ENCODE measurements around the gene TMEM132C. TPM values are rescaled to one million over a fixed set of nuclear protein-coding genes. Genes with fewer than 3 reads are reported as not detected.

The TMEM132C gene
- total and polyA plus RNA-seq, 2 of the 4 experiments (the other 2 are of a cell fraction) = not detected

DNA sequence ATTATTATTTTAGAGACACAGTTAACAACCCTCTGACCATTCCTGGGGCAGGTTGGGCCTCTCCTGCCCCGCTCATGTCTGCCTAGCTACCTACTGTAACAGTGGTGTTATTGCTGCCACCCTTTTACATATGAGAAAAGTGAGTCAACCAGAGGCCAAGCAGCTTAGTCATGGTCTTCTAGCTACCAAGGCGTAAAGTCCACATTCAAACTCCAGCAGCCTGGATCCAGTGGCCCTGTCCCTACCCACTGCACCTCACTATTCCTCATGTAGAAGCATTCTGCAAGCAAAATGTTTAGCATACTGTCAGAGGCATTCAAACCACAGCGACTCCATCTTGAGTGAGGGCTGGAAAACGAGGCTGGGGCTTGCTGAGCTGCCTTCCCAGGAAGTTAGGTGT, 461.0 kb downstream of the TMEM132C start:
- Histone ChIP-seq H3K4me3 (ENCODE audit: insufficient read depth, low read depth, low read length) (no peak overlapping the region), H2BK15ac (ENCODE audit: low read depth, low read length) (no peak overlapping the region), H3K9me1 (ENCODE audit: insufficient read depth, low read length) (no peaks in the 10 kb centered on the region), H3K79me1 (ENCODE audit: low read depth in 1 of 2, low read length in 2 of 2) (no peaks in the 10 kb centered on the region), H3K4me1 (ENCODE audit: control insufficient read depth, insufficient read depth, low read length) (no peaks in the 10 kb centered on the region), H3K4me2 (ENCODE audit: low read depth, low read length) (no peak overlapping the region), H4K91ac (ENCODE audit: insufficient read depth, low read depth, low read length) (no peak overlapping the region), H3K36me3 (ENCODE audit: control insufficient read depth, insufficient read depth, low read length) (no peaks in the 10 kb centered on the region), H2BK120ac (ENCODE audit: low read depth, low read length) (no peak overlapping the region), H3K18ac (ENCODE audit: low read depth, low read length) (no peak overlapping the region), H4K5ac (ENCODE audit: low read depth, low read length) (no peak overlapping the region), H3K9me3 (ENCODE audit: control insufficient read depth, insufficient read depth, low read length) (peaks cover 31% of the 10 kb centered on the region), H4K20me1 (ENCODE audit: insufficient read depth, low read length) (no peaks in the 10 kb centered on the region), H3K27me3 (ENCODE audit: control insufficient read depth, insufficient read depth, low read length) (no peaks in the 10 kb centered on the region), H2AFZ (replicated peaks; ENCODE audit: low read length, poor library complexity) (no peak overlapping the region), H3K56ac (ENCODE audit: extremely low read depth, insufficient read depth, low read length) (no peak overlapping the region), H3K14ac (replicated peaks; ENCODE audit: low read depth, low read length) (no peak overlapping the region), H3K9ac (ENCODE audit: low read depth, low read length) (no peak overlapping the region), H4K8ac (ENCODE audit: low read depth in 2 of 2, low read length in 2 of 2) (no peak overlapping the region), H3K27ac (ENCODE audit: insufficient read depth, low read length) (no peak overlapping the region), H3K4ac (ENCODE audit: low read depth, low read length) (no peak overlapping the region), H2BK20ac (ENCODE audit: low read depth, low read length) (no peak overlapping the region), H2AK9ac (replicated peaks; ENCODE audit: low read depth, low read length, poor library complexity) (no peak overlapping the region), H3K23ac (ENCODE audit: low read depth, low read length) (no peak overlapping the region), H2BK5ac (ENCODE audit: low read depth, low read length, poor library complexity, severe bottlenecking) (no peak overlapping the region), H2AK5ac (ENCODE audit: low read depth, low read length) (no peak overlapping the region)
- TF ChIP-seq NFE2L2 (IDR thresholded peaks at IDR 0.05; ENCODE audit: low read depth, low read length) (no peak), MAFK (IDR thresholded peaks at IDR 0.05; ENCODE audit: low read depth, low read length) (no peak)
- WGBS, 2 experiments (ENCODE audit: extremely low coverage in 2 of 2, insufficient read length in 1 of 2) = 17% methylated on average over 1 of the region's 4 CpGs; no CpG with 5 or more reads in 1 of the 2 experiments
- no TSS peak for BruUV-seq (replicated peaks)
- intact Hi-C loops (cut with micrococcal nuclease) = no loop called here
- no peak for ATAC-seq (ENCODE audit: low read depth)
- no peak for DNase-seq
- ChIA-PET CTCF (no interaction called here), POLR2A (ENCODE audit: unreplicated experiment) (no interaction called here)
- dilution Hi-C loops (cut with HindIII; ENCODE audit: low sequenced_read_pairs, unreplicated experiment) = no loop called here
- in situ Hi-C loops (cut with MboI; ENCODE audit: low sequenced_read_pairs) = no loop called here

All from IMR-90 (cell line).